Ovary (tissue), 9 donors: ENCODE data around the gene FGF8. TPM values are rescaled to one million over a fixed set of nuclear protein-coding genes. Genes with fewer than 3 reads are reported as not detected.

Experiments used
- DNase-seq, 5 donors: peaks; one replicate each; pipeline ENCODE4 v3.0.0-alpha.2; 2019 to 2020
- H3K27ac ChIP-seq, 2 donors: fragments of 200-600 bp; one replicate each; pipeline versions ENCODE4 v1.5.1 to v1.8.0; 2019 to 2022
- H3K27me3 ChIP-seq: fragments of 200-600 bp; one replicate; pipeline ENCODE4 v1.8.0; 2022
- H3K36me3 ChIP-seq: fragments of 200-600 bp; sonication (generic); one replicate; pipeline ENCODE4 v1.5.1; 2019
- H3K4me1 ChIP-seq: one replicate; pipeline ENCODE4 v1.8.1; 2013; ENCODE audit warnings: mild to moderate bottlenecking, moderate library complexity; ENCODE audit not compliant: insufficient read depth
- H3K4me3 ChIP-seq: fragments of 200-600 bp; sonication (generic); one replicate; pipeline ENCODE4 v1.5.1; 2017
- H3K9me3 ChIP-seq, 2 donors: fragments of 200-600 bp in 1 of 2; sonication (generic) in 1 of 2; one replicate each; pipeline versions ENCODE4 v1.5.1 to v1.8.1; 2013 to 2019; ENCODE audit warnings: mild to moderate bottlenecking in 1 of 2, moderate library complexity in 1 of 2
- EP300 ChIP-seq: sonication (generic); formaldehyde crosslinking; IDR thresholded peaks from one replicate; pipeline ENCODE4 v1.6.1; 2017; ENCODE audit warnings: antibody characterized with exemption
- POLR2A ChIP-seq: fragments of 450-650 bp; IDR thresholded peaks from one replicate; pipeline ENCODE4 v1.6.1; 2017; ENCODE audit warnings: antibody characterized with exemption, mild to moderate bottlenecking, moderate library complexity
- WGBS, 3 donors: extraction: QIAGEN DNeasy Blood & Tissue Kit in 1 of 3; methylation state at CpG; one replicate each; pipeline versions ENCODE4 v1.1.5 to v1.1.7; 2013 to 2017; 5-methylcytosine and 5-hydroxymethylcytosine counted together
- intact Hi-C, 4 donors: fragments of 100-400 bp; cut with DNase I; formaldehyde crosslinking; loops; one replicate each; pipeline versions ENCODE4 v1.11.0 to v1.15.1; 2022 to 2023
- polyA plus RNA-seq, 2 donors: library from polyadenylated mRNA; stranded (reverse); fragments of 200-250 nt in 1 of 2; fragments of 350-450 nt in 1 of 2; fragmentation: Illumina TruSeq in 1 of 2; extraction: RNeasy Lipid Tissue Mini Kit (QIAGEN cat#74804) in 1 of 2; gene quantifications; one replicate each; pipeline ENCODE4 v1.2.3, GENCODE V29; 2013 to 2014
- total RNA-seq, 7 donors: library from RNA; depleted of rRNA in 2 of 7; stranded (reverse); fragments of >200 nt in 2 of 7; fragmentation: NEBNext Ultra II Directional in 3 of 7; extraction: Animal tissue kit (Norgen Biotek cat#: 25700) in 3 of 7; gene quantifications; one replicate each; pipeline versions ENCODE4 v1.1.0 to v1.2.4, GENCODE V29; 2016 to 2023
- TF ChIP-seq, protein P1 (sequence below), 3 donors: fragments of 450-650 bp in 2 of 3; fragments of 200-600 bp in 1 of 3; IDR thresholded peaks; one replicate each; pipeline versions ENCODE4 v1.5.1 to v1.8.0; 2016 to 2022; ENCODE audit warnings: antibody characterized with exemption in 3 of 3, mild to moderate bottlenecking in 1 of 3
- donor health status: DM: no; HTN: no; CAD: no; lungs with moderate emphysema.
- donor health status: DM: no; HTN: no; CAD: no.
- donor health status: Bipolar disorder and iron deficiency.
- donor health status: DM: yes; HTN: yes; CAD: no.
- donor health status: DM: no; HTN: no; CAD: no.
- donor health status: DM: yes; HTN: yes; CAD: no.

Gene FGF8
- total and polyA plus RNA-seq, 9 donors = not detected

GRCh38 chr10:101817337-101818118 lies 41.6 kb upstream of the FGF8 start:
- intact Hi-C loops = no loop called here
- H3K36me3 ChIP-seq = no peaks in the 10 kb centered on the region
- TF ChIP-seq, protein P1, sequence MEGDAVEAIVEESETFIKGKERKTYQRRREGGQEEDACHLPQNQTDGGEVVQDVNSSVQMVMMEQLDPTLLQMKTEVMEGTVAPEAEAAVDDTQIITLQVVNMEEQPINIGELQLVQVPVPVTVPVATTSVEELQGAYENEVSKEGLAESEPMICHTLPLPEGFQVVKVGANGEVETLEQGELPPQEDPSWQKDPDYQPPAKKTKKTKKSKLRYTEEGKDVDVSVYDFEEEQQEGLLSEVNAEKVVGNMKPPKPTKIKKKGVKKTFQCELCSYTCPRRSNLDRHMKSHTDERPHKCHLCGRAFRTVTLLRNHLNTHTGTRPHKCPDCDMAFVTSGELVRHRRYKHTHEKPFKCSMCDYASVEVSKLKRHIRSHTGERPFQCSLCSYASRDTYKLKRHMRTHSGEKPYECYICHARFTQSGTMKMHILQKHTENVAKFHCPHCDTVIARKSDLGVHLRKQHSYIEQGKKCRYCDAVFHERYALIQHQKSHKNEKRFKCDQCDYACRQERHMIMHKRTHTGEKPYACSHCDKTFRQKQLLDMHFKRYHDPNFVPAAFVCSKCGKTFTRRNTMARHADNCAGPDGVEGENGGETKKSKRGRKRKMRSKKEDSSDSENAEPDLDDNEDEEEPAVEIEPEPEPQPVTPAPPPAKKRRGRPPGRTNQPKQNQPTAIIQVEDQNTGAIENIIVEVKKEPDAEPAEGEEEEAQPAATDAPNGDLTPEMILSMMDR (IDR thresholded peaks at IDR 0.05) = no peak
- WGBS, 3 donors = 0 to 1% (median 0%) methylated on average over 36 to 44 of the region's 44 CpGs
- H3K27ac ChIP-seq = peak overlapping the region; percentile 60 to 82
- no peaks in the 10 kb centered on the region for H3K9me3 ChIP-seq
- peak; percentile 82 to 92 (median 86) for DNase-seq
- H3K4me3 ChIP-seq = peak overlapping the region; percentile 82
- peaks cover 8% of the 10 kb centered on the region for H3K4me1 ChIP-seq
- no peaks in the 10 kb centered on the region for H3K27me3 ChIP-seq

DNA sequence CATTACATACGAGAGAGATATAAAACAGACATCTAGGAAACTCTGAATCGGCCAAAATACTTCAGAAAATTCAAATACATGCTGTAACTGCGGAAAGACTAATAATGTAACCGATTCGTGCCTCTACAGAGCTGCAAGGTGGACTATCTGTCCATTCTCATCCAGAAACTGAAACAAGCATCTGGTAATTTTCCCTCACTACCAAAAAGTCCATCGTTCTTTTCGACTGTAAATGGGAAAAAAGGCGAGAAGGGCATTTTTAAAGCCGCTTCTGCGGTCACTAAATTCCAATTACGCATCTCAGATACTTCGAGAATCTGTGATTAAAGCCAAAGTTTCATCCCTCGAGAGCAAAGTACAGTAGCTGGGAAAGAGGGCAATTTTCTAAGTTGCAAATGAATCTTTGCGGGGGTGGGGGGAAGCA lies 41.0 kb upstream of the FGF8 start:
- intact Hi-C loops = no loop called here
- DNase-seq = no peak
- Histone ChIP-seq H3K36me3 (no peaks in the 10 kb centered on the region), H3K4me1 (peaks cover 8% of the 10 kb centered on the region), H3K4me3 (peak overlapping the region; percentile 82), H3K27ac (peak overlapping the region in 1 of 2 donors; percentile 60), H3K27me3 (no peaks in the 10 kb centered on the region), H3K9me3 (no peaks in the 10 kb centered on the region)
- TF ChIP-seq EP300 (no peak), POLR2A (no peak)
- TF ChIP-seq, protein P1 (IDR thresholded peaks at IDR 0.05) = no peak
- 0% methylated on average over 14 of the region's 14 CpGs for WGBS, 3 donors

DNA sequence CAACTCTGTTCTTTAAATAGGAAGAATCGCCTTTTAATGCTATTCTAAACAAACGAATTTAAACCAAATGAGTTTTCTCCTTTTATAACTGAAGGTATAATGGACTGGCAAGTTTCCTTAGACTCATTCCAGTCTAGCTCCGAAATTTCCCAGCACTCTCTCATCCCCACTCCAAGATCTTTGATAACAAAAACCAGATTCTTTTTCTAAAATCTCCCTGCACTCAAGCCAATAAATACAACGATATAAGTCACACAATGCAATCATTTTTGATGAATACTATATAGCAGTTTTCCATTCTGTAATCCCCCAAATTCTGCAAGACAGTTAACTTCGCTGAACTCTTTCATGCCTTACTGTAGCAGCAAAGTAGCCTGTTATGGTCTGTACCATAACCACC lies 40.5 kb upstream of the FGF8 start:
- Histone ChIP-seq H3K27me3 (no peaks in the 10 kb centered on the region), H3K36me3 (no peaks in the 10 kb centered on the region), H3K27ac (no peak overlapping the region), H3K4me1 (peaks cover 8% of the 10 kb centered on the region), H3K9me3 (no peaks in the 10 kb centered on the region), H3K4me3 (peak overlapping the region; percentile 82)
- WGBS, 3 donors = 1 to 2% (median 2%) methylated on average over 5 of the region's 5 CpGs
- intact Hi-C loops = no loop called here
- TF ChIP-seq EP300 (no peak), POLR2A (no peak)
- TF ChIP-seq, protein P1 (IDR thresholded peaks at IDR 0.05) = no peak
- no peak for DNase-seq

GRCh38 chr10:101814466-101815071 lies 38.7 kb upstream of the FGF8 start:
- H3K27ac ChIP-seq = no peak overlapping the region
- 61 to 66% (median 64%) methylated on average over 8 of the region's 8 CpGs for WGBS, 3 donors
- no peak for DNase-seq
- peak overlapping the region; percentile 82 for H3K4me3 ChIP-seq
- H3K4me1 ChIP-seq = peaks cover 8% of the 10 kb centered on the region
- no peak for TF ChIP-seq EP300
- intact Hi-C loops = no loop called here
- H3K27me3 ChIP-seq = no peaks in the 10 kb centered on the region
- no peaks in the 10 kb centered on the region for H3K36me3 ChIP-seq
- H3K9me3 ChIP-seq = no peaks in the 10 kb centered on the region

DNA sequence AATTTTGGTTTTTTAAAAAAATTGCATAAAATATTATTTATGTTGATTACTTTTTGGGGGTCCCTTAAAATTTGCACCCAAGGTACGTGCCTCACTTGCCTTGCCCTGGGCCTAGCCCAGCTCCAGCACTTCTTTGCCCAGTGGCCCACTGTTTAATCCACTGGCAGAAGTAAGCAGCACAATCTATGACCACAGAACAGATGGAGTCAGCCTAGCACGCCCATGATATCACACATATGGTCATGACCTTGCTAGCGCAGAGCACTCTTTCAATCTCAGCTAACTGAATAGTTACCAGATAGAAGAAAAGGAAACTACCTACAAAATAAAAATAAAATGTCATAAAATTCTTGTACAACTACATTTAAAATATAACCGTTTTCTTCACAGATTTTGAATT lies 36.7 kb upstream of the FGF8 start:
- Histone ChIP-seq H3K9me3 (no peaks in the 10 kb centered on the region), H3K27ac (no peak overlapping the region), H3K27me3 (no peaks in the 10 kb centered on the region), H3K4me3 (no peak overlapping the region), H3K36me3 (no peaks in the 10 kb centered on the region), H3K4me1 (peaks cover 6% of the 10 kb centered on the region)
- no peak for DNase-seq
- TF ChIP-seq, protein P1 (IDR thresholded peaks at IDR 0.05) = no peak
- TF ChIP-seq EP300 (no peak), POLR2A (no peak)
- intact Hi-C loops = no loop called here
- 62 to 71% (median 70%) methylated on average over 4 of the region's 4 CpGs for WGBS, 3 donors
